Measurements from ENCODE around the gene SCYGR6.
"Not testable (repeated sequence)": the region's sequence is repeated elsewhere in the genome, so short reads cannot be mapped to it uniquely, and the experiment has no call there.

Gene SCYGR6

GRCh38 chr2:227739351-227739750, 14.8 kb upstream of the SCYGR6 start:
- no peak for TF ChIP-seq CTCF (IDR thresholded peaks at IDR 0.05; ENCODE audit: low read depth, low read length, missing control alignments)
- no peak overlapping the region for H3K4me3 ChIP-seq (ENCODE audit: low read depth, low read length)
- no peak for DNase-seq (ENCODE audit: low read depth)

- no peak for TF ChIP-seq CTCF (IDR thresholded peaks at IDR 0.05; ENCODE audit: low read depth, low read length, missing control alignments)
- H3K4me3 ChIP-seq (ENCODE audit: low read depth, low read length) = no peak within 1 kb of the TSS
- DNase-seq (ENCODE audit: low read depth) = no peak
These were observed 3.5 kb upstream of the SCYGR6 start, which contains the start of gene SCYGR7 for GRCh38 chr2:227728035-227728434. Gene SCYGR7, plus strand, starts transcription at chr2:227728335. Its CDS starts 0 bp downstream, at chr2:227728335.

GRCh38 chr2:227722821-227723220, 1.7 kb downstream of the SCYGR6 start:
- not testable (repeated sequence) for DNase-seq (ENCODE audit: low read depth); H3K4me3 ChIP-seq (ENCODE audit: low read depth, low read length)

GRCh38 chr2:227720680-227721079, 3.9 kb downstream of the SCYGR6 start:
- no peak for DNase-seq (ENCODE audit: low read depth)
- TF ChIP-seq CTCF (IDR thresholded peaks at IDR 0.05; ENCODE audit: low read depth, low read length, missing control alignments) = no peak
- no peak overlapping the region for H3K4me3 ChIP-seq (ENCODE audit: low read depth, low read length)

GRCh38 chr2:227719641-227720040, 4.9 kb downstream of the SCYGR6 start:
- no peak for TF ChIP-seq CTCF (IDR thresholded peaks at IDR 0.05; ENCODE audit: low read depth, low read length, missing control alignments)
- no peak overlapping the region for H3K4me3 ChIP-seq (ENCODE audit: low read depth, low read length)
- DNase-seq (ENCODE audit: low read depth) = no peak

- no peak for TF ChIP-seq CTCF (IDR thresholded peaks at IDR 0.05; ENCODE audit: low read depth, low read length, missing control alignments)
- no peak for DNase-seq (ENCODE audit: low read depth)
- no peak within 1 kb of the TSS for H3K4me3 ChIP-seq (ENCODE audit: low read depth, low read length)
These were observed 6.6 kb downstream of the SCYGR6 start, which contains the start of gene SLC19A3 for GRCh38 chr2:227717687-227718567. Gene SLC19A3, minus strand, starts transcription at chr2:227718028. Its CDS starts 15,710 bp downstream, at chr2:227702318.

GRCh38 chr2:227716501-227716900, 8.1 kb downstream of the SCYGR6 start:
- no peak for DNase-seq (ENCODE audit: low read depth)
- no peak overlapping the region for H3K4me3 ChIP-seq (ENCODE audit: low read depth, low read length)
- no peak for TF ChIP-seq CTCF (IDR thresholded peaks at IDR 0.05; ENCODE audit: low read depth, low read length, missing control alignments)

Data from GM12864 (cell line).